Glomerular visceral epithelial cell (primary cell): ENCODE measurements around the gene AMBRA1.

Source experiments
- DNase-seq: peaks from one replicate; pipeline ENCODE4 v3.0.0-alpha.2; 2016; ENCODE audit errors: extremely low spot score

Gene AMBRA1

DNA sequence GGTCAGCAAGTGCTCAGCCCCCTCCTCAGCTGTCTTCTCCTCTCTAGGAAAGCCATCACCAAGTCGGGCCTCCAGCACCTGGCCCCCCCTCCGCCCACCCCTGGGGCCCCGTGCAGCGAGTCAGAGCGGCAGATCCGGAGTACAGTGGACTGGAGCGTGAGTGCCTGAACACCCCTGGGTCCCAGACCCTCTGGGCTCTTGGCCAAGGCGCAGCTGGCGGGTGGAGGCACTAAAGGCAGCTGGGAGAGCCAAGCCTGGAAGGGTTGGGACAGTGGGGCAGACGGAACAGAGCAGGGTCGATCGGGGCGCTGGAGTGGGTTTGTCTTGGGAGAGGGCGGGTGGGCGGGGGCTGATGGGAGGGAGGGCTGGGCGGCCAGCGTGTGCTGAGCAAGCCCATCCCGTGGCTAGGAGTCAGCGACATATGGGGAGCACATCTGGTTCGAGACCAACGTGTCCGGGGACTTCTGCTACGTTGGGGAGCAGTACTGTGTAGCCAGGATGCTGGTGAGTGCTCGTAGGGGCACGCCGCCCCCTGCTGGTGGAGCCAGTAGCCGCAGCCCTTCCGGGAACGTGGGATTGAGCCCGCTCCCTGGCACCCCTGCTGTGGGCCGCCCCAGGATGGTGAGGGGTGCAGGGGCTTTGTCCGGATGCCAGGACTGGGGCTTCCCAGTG is 226.4 kb downstream of the AMBRA1 start:
- no peak for DNase-seq

DNA sequence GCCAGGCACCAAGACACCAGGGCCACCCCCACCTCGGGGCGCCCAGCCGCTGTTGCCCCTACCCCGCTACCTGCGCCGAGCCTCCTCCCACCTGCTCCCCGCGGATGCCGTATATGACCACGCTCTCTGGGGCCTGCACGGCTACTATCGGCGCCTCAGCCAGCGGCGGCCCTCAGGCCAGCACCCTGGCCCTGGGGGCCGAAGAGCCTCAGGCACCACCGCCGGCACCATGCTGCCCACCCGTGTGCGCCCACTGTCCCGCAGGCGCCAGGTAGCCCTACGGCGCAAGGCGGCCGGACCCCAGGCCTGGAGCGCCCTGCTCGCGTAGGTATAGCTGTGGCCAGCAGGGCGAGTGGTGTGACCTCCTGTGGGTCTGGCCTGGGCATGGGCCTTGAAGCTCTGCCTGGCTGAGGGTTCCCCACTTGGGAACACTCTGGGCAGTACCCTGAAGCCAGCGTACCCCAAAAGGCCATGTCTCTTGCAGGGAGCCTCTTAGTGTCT is 227.1 kb downstream of the AMBRA1 start:
- no peak for DNase-seq

DNA sequence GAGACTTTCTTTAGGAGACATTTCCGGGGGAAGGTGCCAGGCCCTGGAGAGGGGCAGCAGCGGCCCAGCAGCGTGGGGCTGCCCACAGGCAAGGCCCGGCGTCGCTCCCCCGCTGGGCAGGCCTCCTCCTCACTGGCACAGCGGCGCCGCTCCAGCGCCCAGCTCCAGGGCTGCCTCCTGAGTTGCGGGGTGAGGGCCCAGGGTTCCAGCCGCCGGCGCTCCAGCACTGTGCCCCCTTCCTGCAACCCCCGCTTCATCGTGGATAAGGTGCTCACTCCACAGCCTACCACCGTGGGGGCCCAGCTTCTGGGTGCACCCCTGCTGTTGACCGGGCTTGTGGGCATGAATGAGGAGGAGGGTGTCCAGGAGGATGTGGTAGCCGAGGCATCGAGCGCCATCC is 227.6 kb downstream of the AMBRA1 start:
- no peak for DNase-seq

GRCh38 chr11:46364791-46365190 is 229.0 kb downstream of the AMBRA1 start:
- DNase-seq = no peak

GRCh38 chr11:46364056-46364455 is 229.8 kb downstream of the AMBRA1 start:
- no peak for DNase-seq

- peak; percentile 45 for DNase-seq
Observed at GRCh38 chr11:46363455-46364005, 230.3 kb downstream of the AMBRA1 start.

DNA sequence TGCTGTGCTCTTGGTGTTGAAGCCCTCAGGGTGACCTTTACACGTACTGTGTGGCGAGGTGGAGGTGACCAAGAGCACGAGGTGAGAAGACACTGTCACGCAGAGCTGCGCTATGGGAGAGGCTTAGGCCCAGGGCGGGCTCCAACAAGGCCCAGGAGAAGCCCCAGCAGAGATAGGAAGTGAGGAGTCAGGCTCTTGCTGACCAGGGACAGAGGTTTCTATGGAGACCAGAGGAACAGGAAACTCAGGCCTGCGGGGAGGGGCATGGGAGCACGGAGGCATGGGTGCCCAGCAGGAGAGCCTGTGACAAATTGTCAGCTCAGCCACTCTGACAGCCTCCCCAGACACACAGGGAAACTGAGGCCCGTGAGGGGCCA is 230.8 kb downstream of the AMBRA1 start:
- DNase-seq = peak; percentile 66

GRCh38 chr11:46362156-46363030 is 231.4 kb downstream of the AMBRA1 start:
- no peak for DNase-seq

GRCh38 chr11:46361283-46362155 is 232.3 kb downstream of the AMBRA1 start:
- DNase-seq = no peak

DNA sequence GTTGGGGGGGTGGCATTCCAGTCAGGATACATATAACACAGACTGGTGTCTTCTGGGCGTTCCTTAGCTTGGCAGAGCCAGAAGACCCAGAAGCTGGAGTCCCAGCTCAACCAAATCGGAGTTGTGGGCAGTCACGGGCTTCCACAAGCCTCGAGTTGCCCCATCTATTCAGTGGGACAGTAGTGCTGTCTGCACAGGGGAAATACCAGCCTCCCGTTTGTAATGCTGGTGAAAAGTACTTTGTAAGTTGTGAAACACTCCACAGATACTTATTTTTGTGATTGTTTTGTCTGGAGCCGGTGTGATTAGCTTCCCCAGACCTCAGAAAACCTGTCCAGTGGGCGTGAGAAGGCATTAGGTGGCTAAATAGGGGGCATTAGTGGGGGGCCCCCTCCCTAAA is 232.9 kb downstream of the AMBRA1 start:
- DNase-seq = no peak

- no peak for DNase-seq
Observed at GRCh38 chr11:46359953-46360352, 233.9 kb downstream of the AMBRA1 start.

DNA sequence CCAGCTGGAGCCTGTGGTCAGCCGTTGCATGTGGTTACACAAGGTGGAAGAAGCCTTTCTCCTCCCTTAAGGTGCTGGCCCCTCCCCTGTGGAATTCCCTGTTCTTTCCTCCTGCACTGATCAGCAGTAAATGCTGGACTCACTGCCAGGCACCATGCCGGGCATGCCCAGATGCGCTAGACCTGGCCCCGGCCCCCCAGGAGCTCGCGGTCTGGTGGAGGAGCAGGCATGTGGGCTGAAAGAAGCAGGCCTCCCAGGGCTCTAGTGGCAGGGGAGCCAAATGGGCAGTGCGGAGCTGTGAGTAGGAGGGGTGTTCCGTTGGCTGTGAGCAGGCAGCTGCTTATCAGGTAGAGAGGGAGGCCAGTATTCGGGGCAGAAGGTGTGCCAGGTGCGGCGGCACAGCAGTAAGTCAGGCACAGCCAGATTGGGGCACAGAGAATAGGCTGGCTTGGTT is 236.3 kb downstream of the AMBRA1 start:
- peak; percentile 87 for DNase-seq

- peak; percentile 49 for DNase-seq
Observed at GRCh38 chr11:46356924-46357482, 236.8 kb downstream of the AMBRA1 start.

GRCh38 chr11:46353698-46354097 is 240.1 kb downstream of the AMBRA1 start:
- DNase-seq = no peak

DNA sequence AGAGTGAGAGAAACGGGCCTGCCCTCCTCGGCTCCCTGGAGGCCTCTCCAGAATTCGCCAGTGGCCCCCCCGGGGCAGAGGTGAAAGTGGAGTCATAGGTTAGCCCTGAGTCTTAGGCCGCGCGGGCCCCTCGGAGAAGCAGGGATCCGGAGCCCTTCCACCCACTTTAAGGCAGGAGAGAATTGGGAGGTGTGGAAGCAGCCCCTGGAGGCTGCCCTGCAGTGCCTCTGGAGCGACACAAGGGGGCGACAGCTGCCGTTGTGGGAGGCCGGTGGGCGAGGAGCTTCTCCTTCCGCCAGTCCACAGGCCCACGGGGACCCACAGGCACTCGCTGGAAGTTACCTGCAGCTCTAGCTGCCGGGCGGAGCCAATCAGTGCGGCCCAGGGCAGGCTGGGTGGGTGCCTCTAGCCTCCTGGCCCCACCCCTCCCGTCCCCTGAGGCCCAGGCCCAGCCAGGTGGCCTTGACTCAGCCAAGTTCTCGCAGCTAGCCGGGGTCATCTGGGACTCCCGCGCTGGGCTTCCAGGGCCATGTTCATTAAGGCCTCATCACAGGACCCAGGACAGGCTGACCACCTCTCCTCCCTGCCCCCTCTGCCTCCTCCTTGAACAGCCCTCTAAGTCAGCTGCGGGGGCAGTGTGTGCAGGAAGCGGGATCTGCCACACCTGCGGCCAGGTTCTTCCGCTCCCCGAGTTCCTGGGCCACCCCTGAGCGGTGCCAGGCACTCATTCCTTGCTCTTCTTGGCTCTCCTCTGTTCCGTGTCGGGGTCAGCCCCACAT is 241.6 kb downstream of the AMBRA1 start:
- no peak for DNase-seq

DNA sequence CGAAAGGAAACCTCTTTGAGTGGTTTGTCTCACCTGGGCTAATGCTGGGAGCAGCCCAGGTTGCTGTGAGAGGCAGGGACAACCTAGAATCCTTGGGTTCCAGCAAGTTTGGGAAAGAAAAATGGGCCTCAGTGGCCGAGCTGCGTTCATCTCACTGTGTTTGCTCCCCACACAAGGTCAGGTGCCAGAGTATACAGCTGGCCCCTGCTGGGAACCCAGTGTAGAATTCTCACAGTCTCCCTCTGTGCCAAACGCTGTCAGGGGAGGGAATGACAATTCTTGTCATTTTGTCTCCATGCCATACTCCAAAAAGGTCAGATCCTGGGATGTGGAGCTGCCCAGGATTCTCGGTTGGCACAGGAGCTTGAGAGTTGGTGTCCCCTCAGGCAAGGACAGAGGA is 242.2 kb downstream of the AMBRA1 start:
- no peak for DNase-seq

DNA sequence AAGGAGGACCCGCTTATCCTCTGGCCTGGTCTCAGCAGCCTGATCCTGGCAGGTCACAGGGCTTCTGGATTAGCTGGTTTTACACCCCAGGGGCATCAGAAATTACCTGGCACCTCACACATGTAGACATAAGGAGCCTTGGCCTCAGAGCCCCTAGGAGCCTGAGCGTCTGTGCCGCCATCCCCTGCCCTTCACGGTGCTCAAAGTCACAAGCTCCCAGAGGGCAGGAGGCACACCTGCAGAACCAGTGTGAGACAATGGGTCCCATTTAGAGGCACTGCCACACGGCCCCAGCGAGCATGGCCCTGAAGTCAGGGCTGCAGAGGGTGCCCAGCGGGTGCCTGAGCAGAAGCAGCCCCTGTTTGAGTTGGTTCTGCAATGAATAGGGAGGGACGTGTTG is 242.7 kb downstream of the AMBRA1 start:
- no peak for DNase-seq

DNA sequence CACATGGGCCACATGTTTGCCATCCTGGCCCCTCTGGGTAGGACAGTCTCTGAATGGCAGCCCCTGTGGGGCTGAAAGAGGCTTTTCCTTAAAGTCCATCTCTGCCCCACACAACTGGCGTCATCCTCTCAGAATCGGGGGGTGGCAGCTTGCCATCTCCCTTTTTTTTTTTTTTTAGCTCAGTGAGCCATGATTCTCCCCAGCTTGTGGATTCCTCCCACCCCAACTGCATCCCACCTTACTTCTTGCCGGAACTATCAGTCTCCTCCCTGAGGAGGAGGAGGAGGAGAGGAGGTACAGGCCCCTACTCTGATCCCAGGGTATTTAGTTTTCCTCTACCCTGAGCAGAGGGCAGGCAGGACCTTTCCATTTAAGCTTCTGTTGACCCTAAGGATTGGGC is 243.1 kb downstream of the AMBRA1 start:
- DNase-seq = no peak

DNA sequence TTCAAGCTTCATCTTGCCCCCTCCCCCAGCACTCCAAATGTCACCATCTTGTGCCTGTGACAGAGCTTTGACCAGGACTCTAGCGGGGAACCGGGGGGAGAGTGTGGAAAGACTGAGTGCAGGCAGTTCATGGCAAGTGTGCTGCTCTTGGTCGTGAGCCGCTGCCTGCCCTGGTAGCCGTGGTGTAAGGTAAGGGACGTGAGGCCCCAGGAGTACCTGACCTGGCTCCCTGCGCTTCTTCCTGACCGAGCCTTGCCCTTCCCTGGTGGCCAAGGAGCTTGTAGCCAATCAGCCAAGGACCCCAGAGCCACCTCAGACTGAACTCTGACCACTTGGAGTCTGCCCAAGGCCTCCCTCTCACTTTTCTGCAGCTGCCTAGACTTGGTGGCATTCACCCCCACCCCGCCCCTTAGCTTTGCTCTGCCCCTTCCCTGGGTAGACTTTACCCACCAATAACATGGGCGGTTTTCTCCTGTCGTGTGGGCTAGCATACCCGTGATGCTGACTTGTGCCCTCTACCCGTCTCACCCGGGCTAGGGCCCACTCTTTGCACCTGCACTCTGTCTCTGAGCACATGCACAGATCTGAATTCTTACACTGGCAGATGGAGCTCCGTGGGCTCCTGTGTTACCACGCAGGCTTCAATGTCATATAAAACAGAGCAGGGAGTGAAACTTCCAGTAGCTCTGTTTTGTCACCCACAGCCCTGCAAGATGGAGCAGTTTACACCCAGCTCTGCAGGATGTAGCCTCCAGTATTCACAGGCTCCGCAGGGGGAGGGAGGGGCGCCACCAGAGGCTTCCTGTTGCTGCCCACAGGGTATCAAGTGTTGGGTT is 245.0 kb downstream of the AMBRA1 start:
- no peak for DNase-seq
